HG02943 (cell line): ENCODE data around the gene ZBTB16.

Experiments used
- ATAC-seq: cut with Tn5 transposase; IDR thresholded peaks from one replicate; pipeline ENCODE4 v1.9.1; 2021; ENCODE audit warnings: mild to moderate bottlenecking, low read depth, moderate library complexity; ENCODE audit not compliant: unreplicated experiment

ZBTB16 gene

DNA sequence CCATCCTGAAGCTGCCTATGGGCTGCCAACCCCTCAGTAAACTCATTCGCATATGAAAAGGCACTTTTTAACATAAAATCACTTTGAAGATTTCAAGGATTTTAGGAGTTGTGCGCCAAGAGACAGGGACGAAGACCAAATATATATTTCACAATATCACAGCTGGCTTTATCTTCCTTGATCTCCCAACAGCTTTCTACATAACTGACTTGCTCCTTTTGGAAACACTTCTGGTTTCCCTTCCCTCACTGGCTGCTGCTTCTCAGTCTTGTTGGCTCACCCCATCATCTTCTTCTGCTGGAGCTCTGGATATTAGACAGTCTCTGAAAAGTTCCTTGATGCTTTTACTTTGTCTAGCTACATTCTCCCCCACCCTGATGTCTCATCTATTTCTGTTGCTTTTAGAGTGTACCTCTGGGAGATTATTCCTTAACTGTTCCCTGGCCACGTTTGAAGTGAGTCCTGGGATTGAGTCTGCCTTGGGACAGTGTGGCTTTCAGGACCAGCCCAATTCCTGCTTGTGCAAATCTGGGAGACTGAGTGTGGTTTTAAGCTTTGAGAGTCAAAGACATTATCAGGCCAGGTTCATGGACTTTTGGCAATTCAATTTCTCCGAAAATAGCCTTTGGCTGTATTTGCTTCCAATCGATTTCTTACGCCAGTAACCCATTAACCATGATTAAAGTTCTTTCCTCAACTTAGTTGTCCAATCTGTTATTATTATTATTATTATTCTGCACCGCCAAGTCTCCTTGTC, 205.8 kb downstream of the ZBTB16 start:
- no peak for ATAC-seq

GRCh38 chr11:114269498-114269897, 210.0 kb downstream of the ZBTB16 start:
- no peak for ATAC-seq

DNA sequence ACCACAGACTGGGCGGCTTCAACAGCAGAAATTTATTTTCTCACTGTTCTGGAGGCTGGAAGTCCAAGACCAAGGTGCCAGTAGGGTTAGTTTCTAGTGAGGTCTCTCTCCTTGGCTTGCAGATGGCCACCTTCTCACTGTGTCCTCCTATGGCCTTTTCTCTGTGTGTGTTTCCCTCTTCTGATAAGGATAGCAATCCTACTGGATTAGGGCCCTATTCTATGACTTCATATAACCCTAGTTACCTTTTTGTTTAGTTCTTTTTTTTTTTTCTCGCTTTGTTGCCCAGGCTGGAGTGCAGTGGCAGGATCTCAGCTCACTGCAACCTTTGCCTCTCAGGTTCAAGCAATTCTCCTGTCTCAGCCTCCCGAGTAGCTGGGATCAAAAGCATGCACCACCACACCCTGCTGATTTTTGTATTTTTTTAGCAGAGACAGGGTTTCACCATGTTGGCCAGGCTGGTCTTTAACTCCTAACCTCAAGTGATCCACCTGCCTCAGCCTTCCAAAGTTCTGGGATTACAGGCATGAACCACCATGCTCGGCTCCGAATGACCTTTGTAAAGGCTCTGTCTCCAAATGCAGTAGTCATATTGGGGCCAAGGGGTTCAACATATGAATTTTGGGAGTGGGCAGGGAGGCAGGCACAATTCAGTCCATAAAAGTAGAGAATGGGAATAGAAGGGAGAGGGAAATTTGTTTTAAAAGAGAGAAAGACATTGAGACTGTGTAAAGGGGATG, 211.2 kb downstream of the ZBTB16 start:
- no peak for ATAC-seq

- no peak for ATAC-seq
These were observed 211.8 kb downstream of the ZBTB16 start for GRCh38 chr11:114271316-114271715.

GRCh38 chr11:114272311-114272710, 212.8 kb downstream of the ZBTB16 start:
- no peak for ATAC-seq

DNA sequence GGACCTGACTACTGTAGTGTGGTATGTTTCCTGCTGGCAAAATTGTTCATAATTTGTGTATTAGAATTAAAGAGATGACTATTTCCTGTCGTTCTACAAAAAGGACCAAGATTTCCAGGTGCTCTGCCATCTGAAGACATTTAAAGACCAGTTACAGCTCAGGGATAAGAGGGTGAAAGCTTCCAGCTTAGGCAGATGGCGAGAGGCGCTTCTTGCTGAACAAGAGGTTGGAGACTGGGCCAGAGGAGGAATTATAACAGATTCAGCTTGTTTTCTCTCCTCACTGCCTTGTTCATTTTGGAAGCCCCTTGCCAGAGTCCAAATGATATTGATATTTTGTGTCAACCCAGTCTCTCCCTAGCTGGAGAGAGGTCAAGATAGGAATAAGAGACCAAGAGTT, 213.6 kb downstream of the ZBTB16 start:
- ATAC-seq: no peak

DNA sequence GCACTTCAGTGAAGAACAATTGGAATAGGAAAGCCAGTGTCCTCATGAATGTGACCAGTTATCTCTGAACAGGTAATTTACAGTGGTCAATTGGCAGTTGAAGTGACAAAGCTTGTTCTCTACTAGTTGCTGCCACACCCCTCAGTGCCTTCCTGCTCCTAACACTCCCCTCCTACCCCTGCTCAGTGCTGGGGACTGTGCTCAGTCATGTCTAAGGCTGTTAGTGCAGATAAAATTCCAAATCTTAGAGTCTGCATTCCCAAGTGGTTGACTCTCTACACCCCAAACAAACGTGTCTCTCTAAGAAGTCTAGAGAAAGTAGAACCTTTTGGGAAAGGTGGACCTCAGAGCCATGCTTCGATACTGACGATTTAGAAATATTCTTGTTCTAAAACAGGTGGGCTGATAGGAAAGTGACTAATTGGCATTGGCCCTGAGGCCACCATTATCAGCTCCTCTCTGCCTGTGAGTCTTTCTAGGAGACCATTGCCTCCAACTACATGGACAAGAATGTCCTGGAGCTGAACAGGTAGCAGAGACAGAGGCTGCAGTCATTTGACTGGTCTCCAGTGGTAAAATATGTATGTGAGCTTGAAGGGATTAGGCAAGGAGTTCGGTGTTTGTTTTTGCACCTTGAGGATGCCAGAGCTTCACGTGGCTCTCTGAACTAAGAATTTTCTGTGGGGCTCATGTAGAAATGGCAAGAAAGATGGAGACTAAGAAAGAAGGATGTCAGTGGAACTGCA, 214.6 kb downstream of the ZBTB16 start:
- ATAC-seq: no peak

DNA sequence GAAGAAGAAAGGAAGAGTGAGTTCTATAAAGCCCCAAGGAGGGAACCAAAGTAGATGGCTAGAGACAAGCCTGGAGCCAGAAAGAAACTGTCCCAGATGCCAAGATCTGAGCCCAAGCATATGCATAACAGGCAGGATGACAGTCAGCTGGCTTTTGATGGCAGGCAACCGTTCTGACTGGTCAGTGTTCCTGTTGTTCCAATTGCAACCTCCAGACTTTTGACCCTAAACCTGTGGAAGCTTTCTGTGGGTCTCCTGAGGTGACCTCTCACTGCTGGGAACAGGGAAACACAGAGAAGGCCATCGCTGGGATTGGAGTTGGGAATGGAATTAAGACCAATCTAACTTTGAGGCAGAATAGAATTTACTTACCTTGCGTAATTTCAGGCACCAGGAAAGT, 215.1 kb downstream of the ZBTB16 start:
- no peak for ATAC-seq

- no peak for ATAC-seq
These were observed 215.8 kb downstream of the ZBTB16 start for GRCh38 chr11:114275280-114275679.

GRCh38 chr11:114276077-114276476, 216.6 kb downstream of the ZBTB16 start:
- ATAC-seq: no peak

- no peak for ATAC-seq
These were observed 218.3 kb downstream of the ZBTB16 start for GRCh38 chr11:114277637-114278341.

DNA sequence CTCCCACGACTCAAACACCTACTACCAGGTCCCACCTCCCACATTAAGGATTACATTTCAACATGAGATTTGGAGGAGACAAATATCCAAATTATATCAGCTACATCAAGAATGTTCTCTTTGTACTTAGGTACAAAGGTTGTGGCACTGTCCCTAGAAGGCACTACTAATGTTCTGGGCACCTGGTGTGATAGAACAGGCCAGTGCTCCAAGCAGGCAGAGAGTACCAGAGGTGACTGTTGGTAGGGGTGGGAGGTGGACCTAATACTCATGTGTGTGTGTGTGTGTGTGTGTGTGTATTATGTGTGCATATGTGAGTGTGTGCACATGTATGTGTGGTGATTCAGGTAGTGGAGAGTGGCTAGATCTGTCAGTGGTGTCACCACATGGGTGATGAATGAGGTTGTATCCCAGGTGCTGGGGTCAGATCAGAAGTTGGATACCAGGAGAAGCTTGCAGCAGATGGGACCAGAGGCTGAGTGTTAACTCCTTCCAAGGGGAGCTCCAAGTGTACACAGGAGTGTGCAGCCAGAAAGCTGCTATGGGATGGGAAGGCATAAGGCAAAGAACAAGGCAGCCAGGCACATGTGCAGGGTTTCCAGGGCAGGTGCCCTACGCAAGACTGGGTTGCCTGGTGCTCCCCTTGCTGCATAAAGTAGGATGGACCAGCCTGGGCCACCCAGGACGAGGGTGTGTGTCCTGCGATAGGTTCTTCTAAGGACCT, 219.0 kb downstream of the ZBTB16 start:
- ATAC-seq: no peak

GRCh38 chr11:114279792-114280546, 220.5 kb downstream of the ZBTB16 start:
- no peak for ATAC-seq

- ATAC-seq: no peak
These were observed 221.2 kb downstream of the ZBTB16 start for GRCh38 chr11:114280696-114281095.

GRCh38 chr11:114281388-114281956, 222.0 kb downstream of the ZBTB16 start:
- ATAC-seq: no peak

GRCh38 chr11:114282488-114282887, 223.0 kb downstream of the ZBTB16 start:
- no peak for ATAC-seq

DNA sequence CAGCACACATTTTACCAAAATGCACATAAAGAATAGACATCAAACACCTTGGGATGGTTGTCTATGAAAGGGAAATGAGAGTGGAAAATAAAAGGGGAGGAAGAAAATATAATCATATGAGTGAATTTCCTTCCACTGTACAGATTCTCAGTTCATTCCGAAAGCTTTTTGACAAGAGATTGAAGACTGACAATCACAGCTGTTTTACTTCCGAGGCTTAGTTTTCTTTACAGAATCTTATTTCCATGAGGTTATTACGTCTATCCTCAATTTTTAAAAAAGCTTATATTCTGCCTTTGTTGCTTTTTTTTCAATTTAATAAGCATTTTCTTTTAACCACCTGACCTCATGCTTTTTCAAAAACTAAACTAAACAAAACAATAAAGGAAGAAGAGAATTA, 223.9 kb downstream of the ZBTB16 start:
- no peak for ATAC-seq

GRCh38 chr11:114284021-114284420, 224.5 kb downstream of the ZBTB16 start:
- no peak for ATAC-seq

DNA sequence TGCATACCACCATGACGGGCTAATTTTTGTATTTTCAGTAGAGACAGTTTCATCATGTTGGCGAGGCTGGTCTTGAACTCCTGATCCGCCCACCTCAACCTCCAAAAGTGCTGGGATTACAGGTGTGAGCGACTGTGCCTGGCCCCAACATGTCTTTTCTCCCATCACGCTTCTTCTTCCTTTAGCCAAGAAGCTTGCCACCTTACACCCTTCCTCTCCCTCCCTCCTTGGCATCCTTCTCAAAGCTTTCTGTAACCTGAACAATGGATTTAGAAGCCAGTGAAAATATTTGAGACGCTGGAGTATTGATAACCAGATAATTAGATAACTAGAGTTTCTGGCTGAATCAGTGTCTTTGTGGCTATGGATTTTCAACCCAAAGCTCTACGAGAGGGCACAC, 225.4 kb downstream of the ZBTB16 start:
- no peak for ATAC-seq
